Mesendoderm (in vitro differentiated cells): ENCODE measurements around the gene KIF5C.

Experiments
- DNase-seq: peaks from one replicate; pipeline ENCODE4 v3.0.0; 2013
- H2AK5ac ChIP-seq: 2 replicates; pipeline ENCODE4 v1.6.1; 2013; ENCODE audit warnings: low read length, inconsistent platforms
- H2BK120ac ChIP-seq: 2 replicates; pipeline ENCODE4 v1.6.1; 2013; ENCODE audit warnings: low read depth, mild to moderate bottlenecking, low read length, moderate library complexity, mixed read lengths
- H2BK15ac ChIP-seq: replicated peaks from 2 replicates; pipeline ENCODE4 v1.6.1; 2013; ENCODE audit warnings: low read depth, mild to moderate bottlenecking, moderate library complexity
- H2BK5ac ChIP-seq: 2 replicates; pipeline ENCODE4 v1.6.1; 2013; ENCODE audit warnings: low read length, inconsistent platforms
- H3K18ac ChIP-seq: 2 replicates; pipeline ENCODE4 v1.6.1; 2013; ENCODE audit warnings: mild to moderate bottlenecking, low read length, mixed read lengths
- H3K23ac ChIP-seq: one replicate; pipeline ENCODE4 v1.6.1; 2013; ENCODE audit warnings: low read length
- H3K27ac ChIP-seq: 2 replicates; pipeline ENCODE4 v1.5.1; 2013; ENCODE audit warnings: low read depth, mild to moderate bottlenecking, inconsistent platforms, low read length, moderate library complexity
- H3K27me3 ChIP-seq: 2 replicates; pipeline ENCODE4 v1.6.1; 2013; ENCODE audit warnings: low read length, control low read depth, mild to moderate bottlenecking, inconsistent platforms; ENCODE audit not compliant: insufficient read depth, poor library complexity
- H3K36me3 ChIP-seq: 2 replicates; pipeline ENCODE4 v1.6.1; 2013; ENCODE audit warnings: low read length, inconsistent platforms; ENCODE audit not compliant: control insufficient read depth, insufficient read depth
- H3K4ac ChIP-seq: one replicate; pipeline ENCODE4 v1.6.1; 2013; ENCODE audit warnings: low read depth, mild to moderate bottlenecking, low read length, moderate library complexity
- H3K4me1 ChIP-seq: 2 replicates; pipeline ENCODE4 v1.6.1; 2013; ENCODE audit warnings: low read depth, low read length, inconsistent platforms; ENCODE audit not compliant: control insufficient read depth
- H3K4me2 ChIP-seq: 2 replicates; pipeline ENCODE4 v1.6.1; 2013; ENCODE audit warnings: low read length
- H3K4me3 ChIP-seq: 2 replicates; pipeline ENCODE4 v1.5.1; 2013; ENCODE audit warnings: mild to moderate bottlenecking, low read length
- H3K56ac ChIP-seq: one replicate; pipeline ENCODE4 v1.6.1; 2013; ENCODE audit warnings: low read length
- H3K79me1 ChIP-seq: 2 replicates; pipeline ENCODE4 v1.6.1; 2013; ENCODE audit warnings: low read length, inconsistent platforms
- H3K79me2 ChIP-seq: 2 replicates; pipeline ENCODE4 v1.6.1; 2013; ENCODE audit warnings: mild to moderate bottlenecking, low read length; ENCODE audit not compliant: control insufficient read depth, insufficient read depth
- H3K9ac ChIP-seq: 2 replicates; pipeline ENCODE4 v1.6.1; 2013; ENCODE audit warnings: low read length, inconsistent platforms
- H4K5ac ChIP-seq: one replicate; pipeline ENCODE4 v1.6.1; 2013; ENCODE audit warnings: low read length
- H4K8ac ChIP-seq: one replicate; pipeline ENCODE4 v1.6.1; 2013; ENCODE audit warnings: low read depth, mild to moderate bottlenecking, control low read depth, low read length, moderate library complexity
- WGBS: extraction: QIAGEN DNeasy Blood & Tissue Kit; methylation state at CpG from one replicate; pipeline ENCODE4 v1.1.7; 2013; ENCODE audit warnings: low lambda C conversion rate, missing lambda C conversion rate; ENCODE audit not compliant: insufficient coverage; ENCODE audit errors: extremely low coverage; 5-methylcytosine and 5-hydroxymethylcytosine counted together

KIF5C gene

DNA sequence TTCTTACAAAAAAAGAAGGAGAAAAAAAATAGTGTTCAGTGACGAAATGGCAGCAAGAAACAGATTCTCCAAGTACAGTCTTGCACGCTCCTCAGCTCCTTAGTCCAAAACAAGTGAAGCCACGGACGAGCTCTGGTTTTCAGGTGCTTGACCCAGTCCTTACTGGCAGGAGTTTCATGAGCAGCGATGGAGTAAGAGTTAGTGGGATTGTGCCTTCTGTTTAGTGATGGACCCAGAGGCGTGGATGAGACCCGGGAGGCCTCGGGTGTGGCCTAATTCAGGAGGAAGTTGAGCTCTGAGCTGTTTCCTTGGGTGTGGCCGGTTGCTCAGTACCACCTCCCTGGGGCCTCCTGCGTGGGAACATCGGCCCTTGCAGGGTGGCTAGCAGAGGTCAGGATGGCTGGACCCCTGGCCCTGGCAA lies 52.0 kb downstream of the KIF5C start:
- no peak overlapping the region for H3K23ac ChIP-seq
- no peak overlapping the region for H4K8ac ChIP-seq
- H3K4me1 ChIP-seq = peaks cover 2% of the 10 kb centered on the region
- no peak overlapping the region for H3K27ac ChIP-seq
- no peak overlapping the region for H3K18ac ChIP-seq
- H3K79me2 ChIP-seq = no peaks in the 10 kb centered on the region
- H3K4me3 ChIP-seq = no peak overlapping the region
- H4K5ac ChIP-seq = no peak overlapping the region
- no peaks in the 10 kb centered on the region for H3K36me3 ChIP-seq
- WGBS = no CpG with 5 or more reads among the region's 11 CpGs
- no peak overlapping the region for H3K56ac ChIP-seq
- H3K4me2 ChIP-seq = no peak overlapping the region
- no peak overlapping the region for H3K9ac ChIP-seq
- H3K4ac ChIP-seq = no peak overlapping the region
- H2BK120ac ChIP-seq = no peak overlapping the region
- H2BK15ac ChIP-seq = no peak overlapping the region
- no peaks in the 10 kb centered on the region for H3K79me1 ChIP-seq
- H2AK5ac ChIP-seq = no peak overlapping the region
- DNase-seq = peak; percentile 18
- no peak overlapping the region for H2BK5ac ChIP-seq
- H3K27me3 ChIP-seq = no peaks in the 10 kb centered on the region

DNA sequence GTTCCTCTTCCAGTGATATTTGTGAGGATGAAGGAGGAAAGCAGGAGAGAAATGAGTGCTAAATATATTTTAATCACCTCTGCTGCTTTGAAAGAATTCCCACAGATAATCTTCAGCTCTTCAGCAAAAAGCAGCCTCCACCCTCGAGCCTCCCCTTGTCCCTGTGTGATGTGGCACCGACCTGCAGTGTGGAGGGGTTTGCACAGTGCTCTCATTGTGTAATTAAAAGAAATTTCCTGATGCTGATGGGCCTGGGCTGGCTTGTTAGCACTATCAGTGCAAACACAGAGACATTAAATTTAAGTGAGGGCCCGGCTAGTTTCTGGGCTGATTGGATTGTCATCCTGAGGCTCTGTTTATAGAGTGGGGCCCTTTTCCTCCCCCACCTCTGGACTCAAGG lies 53.4 kb downstream of the KIF5C start:
- Histone ChIP-seq H3K27me3 (no peaks in the 10 kb centered on the region), H2BK5ac (no peak overlapping the region), H3K79me2 (no peaks in the 10 kb centered on the region), H2BK15ac (no peak overlapping the region), H2AK5ac (no peak overlapping the region), H3K4me3 (no peak overlapping the region), H3K27ac (no peak overlapping the region), H3K9ac (no peak overlapping the region), H3K4me2 (no peak overlapping the region), H3K56ac (no peak overlapping the region), H2BK120ac (no peak overlapping the region), H3K4me1 (peaks cover 2% of the 10 kb centered on the region), H4K8ac (no peak overlapping the region), H3K4ac (no peak overlapping the region), H3K36me3 (no peaks in the 10 kb centered on the region), H3K23ac (no peak overlapping the region), H4K5ac (no peak overlapping the region), H3K18ac (no peak overlapping the region), H3K79me1 (no peaks in the 10 kb centered on the region)
- no CpG with 5 or more reads among the region's 3 CpGs for WGBS
- no peak for DNase-seq

DNA sequence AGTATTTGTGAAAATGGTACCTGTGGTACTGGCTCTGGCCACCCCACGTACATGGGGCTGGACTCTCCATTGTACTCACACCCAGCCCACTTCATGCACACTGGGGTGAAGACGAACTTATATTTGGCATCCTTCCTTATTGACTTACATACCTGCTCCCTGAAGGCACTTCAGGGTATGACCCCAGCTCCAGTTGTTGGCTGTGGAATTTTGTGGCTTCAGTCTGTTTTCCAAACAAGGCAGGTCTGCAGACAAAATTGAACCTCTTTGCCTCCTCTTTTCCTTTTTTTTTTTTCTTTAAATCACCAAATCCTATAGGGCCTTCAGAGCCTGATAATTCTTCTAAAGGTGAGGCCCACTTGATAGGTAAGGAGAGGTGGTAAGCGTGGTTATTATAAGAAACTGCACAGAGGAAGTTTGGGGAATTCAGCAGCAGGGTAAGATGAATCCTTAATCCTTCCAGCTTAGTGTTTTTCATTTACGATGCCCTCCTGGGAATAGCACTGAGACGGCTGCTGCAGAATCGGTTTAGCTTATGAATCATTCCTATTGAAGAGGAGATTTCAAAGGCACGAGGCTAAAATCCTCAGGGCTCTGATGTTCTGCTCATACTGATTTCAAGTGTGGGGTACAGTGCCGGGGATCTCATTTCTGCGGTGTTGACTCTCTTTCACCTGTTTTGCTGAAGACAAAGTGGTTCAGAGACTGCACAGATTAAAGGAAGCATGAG lies 55.2 kb downstream of the KIF5C start:
- WGBS = no CpG with 5 or more reads among the region's 9 CpGs
- Histone ChIP-seq H3K18ac (no peak overlapping the region), H2BK15ac (no peak overlapping the region), H4K8ac (no peak overlapping the region), H3K27me3 (no peaks in the 10 kb centered on the region), H2AK5ac (no peak overlapping the region), H3K36me3 (peaks cover 3% of the 10 kb centered on the region), H4K5ac (no peak overlapping the region), H3K4me2 (no peak overlapping the region), H3K56ac (no peak overlapping the region), H3K4ac (no peak overlapping the region), H2BK120ac (no peak overlapping the region), H3K9ac (no peak overlapping the region), H3K4me3 (no peak overlapping the region), H3K79me1 (no peaks in the 10 kb centered on the region), H3K4me1 (peaks cover 2% of the 10 kb centered on the region), H3K27ac (no peak overlapping the region), H2BK5ac (no peak overlapping the region), H3K23ac (no peak overlapping the region), H3K79me2 (no peaks in the 10 kb centered on the region)
- no peak for DNase-seq

DNA sequence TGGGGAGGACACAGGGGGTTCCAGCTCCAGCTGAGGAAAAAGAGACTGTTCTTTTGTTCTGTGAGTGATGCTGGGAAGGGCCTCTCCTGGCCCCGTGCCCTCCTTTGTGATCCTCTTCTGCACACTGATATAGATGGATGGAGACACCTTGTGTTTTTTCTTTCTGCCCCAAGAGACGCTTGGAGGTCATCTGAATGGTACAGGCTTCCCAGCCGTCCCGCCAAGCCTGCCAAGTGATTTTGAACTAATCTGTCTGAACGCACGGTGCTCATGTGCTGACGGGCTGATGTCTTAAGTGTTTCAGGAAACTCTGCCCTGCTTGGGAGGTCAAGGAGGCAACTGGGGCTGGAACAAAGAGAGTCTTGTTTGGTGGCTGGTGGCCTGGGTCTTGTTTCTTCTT lies 57.5 kb downstream of the KIF5C start:
- Histone ChIP-seq H3K4me3 (no peak overlapping the region), H3K4ac (no peak overlapping the region), H4K8ac (no peak overlapping the region), H3K4me1 (peaks cover 2% of the 10 kb centered on the region), H3K36me3 (peaks cover 3% of the 10 kb centered on the region), H2BK15ac (no peak overlapping the region), H3K79me1 (no peaks in the 10 kb centered on the region), H3K4me2 (no peak overlapping the region), H3K23ac (no peak overlapping the region), H4K5ac (no peak overlapping the region), H3K56ac (no peak overlapping the region), H2BK5ac (no peak overlapping the region), H3K18ac (no peak overlapping the region), H3K27ac (no peak overlapping the region), H2BK120ac (no peak overlapping the region), H3K79me2 (no peaks in the 10 kb centered on the region), H3K9ac (no peak overlapping the region), H3K27me3 (no peaks in the 10 kb centered on the region), H2AK5ac (no peak overlapping the region)
- no peak for DNase-seq
- no CpG with 5 or more reads among the region's 7 CpGs for WGBS

DNA sequence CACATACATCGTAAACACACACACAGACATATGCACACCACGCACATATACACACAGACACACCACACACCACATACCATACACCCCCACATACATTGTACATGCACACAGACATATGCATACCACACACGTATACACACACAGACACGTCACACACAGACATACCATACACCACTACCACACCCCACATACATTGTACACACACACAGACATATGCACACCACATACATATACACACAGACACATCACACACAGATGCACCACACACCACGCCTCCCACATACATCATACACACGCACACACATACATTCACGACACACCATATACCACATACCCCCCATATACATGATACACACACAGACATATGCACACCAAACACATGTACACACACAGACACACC lies 58.4 kb downstream of the KIF5C start:
- no peak overlapping the region for H3K4me3 ChIP-seq
- no peak overlapping the region for H3K23ac ChIP-seq
- peaks cover under 1% of the 10 kb centered on the region for H3K4me1 ChIP-seq
- no peak overlapping the region for H3K18ac ChIP-seq
- no peak overlapping the region for H3K56ac ChIP-seq
- H2BK120ac ChIP-seq = no peak overlapping the region
- no peak overlapping the region for H2BK15ac ChIP-seq
- no peak overlapping the region for H3K4ac ChIP-seq
- H2AK5ac ChIP-seq = no peak overlapping the region
- no peak overlapping the region for H3K9ac ChIP-seq
- no peak overlapping the region for H3K4me2 ChIP-seq
- H3K79me2 ChIP-seq = no peaks in the 10 kb centered on the region
- H4K8ac ChIP-seq = no peak overlapping the region
- DNase-seq = no peak
- 100% methylated on average over 3 of the region's 7 CpGs for WGBS
- H4K5ac ChIP-seq = no peak overlapping the region
- H3K36me3 ChIP-seq = peaks cover 3% of the 10 kb centered on the region
- H3K27me3 ChIP-seq = no peaks in the 10 kb centered on the region
- H3K79me1 ChIP-seq = no peaks in the 10 kb centered on the region
- H3K27ac ChIP-seq = no peak overlapping the region
- no peak overlapping the region for H2BK5ac ChIP-seq

DNA sequence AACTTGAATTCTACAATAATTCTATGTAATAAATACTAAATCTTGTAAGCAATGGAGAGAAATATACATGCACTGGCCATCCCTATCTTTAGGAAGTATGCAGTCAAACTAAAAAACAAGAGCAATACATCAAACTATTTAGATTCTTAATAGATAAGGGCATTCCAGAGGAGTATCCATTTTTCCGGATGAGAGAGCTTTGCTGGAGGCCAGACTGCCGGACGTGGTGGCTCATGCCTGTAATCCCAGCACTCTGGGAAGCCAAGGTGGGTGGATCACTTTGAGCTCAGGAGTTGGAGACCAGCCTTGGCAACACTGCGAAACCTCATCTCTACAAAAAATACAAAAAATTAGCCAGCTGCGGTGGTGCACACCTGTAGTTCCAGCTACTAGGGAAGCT lies 60.8 kb downstream of the KIF5C start:
- Histone ChIP-seq H3K4me1 (no peaks in the 10 kb centered on the region), H2BK5ac (no peak overlapping the region), H3K4ac (no peak overlapping the region), H4K5ac (no peak overlapping the region), H3K4me2 (no peak overlapping the region), H3K79me2 (no peaks in the 10 kb centered on the region), H3K9ac (no peak overlapping the region), H2BK15ac (no peak overlapping the region), H2BK120ac (no peak overlapping the region), H3K36me3 (peaks cover 3% of the 10 kb centered on the region), H2AK5ac (no peak overlapping the region), H3K27ac (no peak overlapping the region), H3K4me3 (no peak overlapping the region), H3K56ac (no peak overlapping the region), H3K23ac (no peak overlapping the region), H3K27me3 (no peaks in the 10 kb centered on the region), H3K18ac (no peak overlapping the region), H4K8ac (no peak overlapping the region), H3K79me1 (no peaks in the 10 kb centered on the region)
- WGBS = no CpG with 5 or more reads among the region's 5 CpGs
- DNase-seq = no peak
